Ectodermal cell (in vitro differentiated cells): Measurements from ENCODE around the gene PTGR2.
"Not testable (repeated sequence)": the region's sequence is repeated elsewhere in the genome, so short reads cannot be mapped to it uniquely, and the experiment has no call there.

Experiments
- H3K27ac ChIP-seq: 2 replicates; pipeline ENCODE4 v1.7.0; 2013; ENCODE audit warnings: mild to moderate bottlenecking, low read depth, low read length; ENCODE audit not compliant: insufficient read depth, poor library complexity, severe bottlenecking
- H3K27me3 ChIP-seq: 2 replicates; pipeline ENCODE4 v1.7.0; 2013; ENCODE audit warnings: mild to moderate bottlenecking, low read length; ENCODE audit not compliant: insufficient read depth, control insufficient read depth, poor library complexity, severe bottlenecking
- H3K36me3 ChIP-seq: one replicate; pipeline ENCODE4 v1.7.0; 2013; ENCODE audit warnings: low read length; ENCODE audit not compliant: control insufficient read depth, insufficient read depth
- H3K4me1 ChIP-seq: one replicate; pipeline ENCODE4 v1.7.0; 2013; ENCODE audit warnings: low read length; ENCODE audit not compliant: control insufficient read depth, insufficient read depth
- H3K4me3 ChIP-seq: 2 replicates; pipeline ENCODE4 v1.7.0; 2013; ENCODE audit warnings: low read depth, low read length, control low read depth; ENCODE audit not compliant: insufficient read depth
- H3K9me3 ChIP-seq: 2 replicates; pipeline ENCODE4 v1.7.0; 2013; ENCODE audit warnings: mild to moderate bottlenecking, low read length, moderate library complexity; ENCODE audit not compliant: control insufficient read depth
- WGBS, 2 experiments: methylation state at CpG; one replicate each; pipeline ENCODE4 v1.1.7; 2013; ENCODE audit warnings: missing lambda C conversion rate in 2 of 2; 5-methylcytosine and 5-hydroxymethylcytosine counted together

Gene PTGR2

GRCh38 chr14:73884438-73885190 is 33.0 kb downstream of the PTGR2 start:
- 91% methylated on average over 7 of the region's 8 CpGs for WGBS, 2 experiments
- Histone ChIP-seq H3K27ac (no peak overlapping the region), H3K9me3 (no peaks in the 10 kb centered on the region), H3K4me1 (peaks cover 7% of the 10 kb centered on the region), H3K4me3 (no peak overlapping the region), H3K27me3 (no peaks in the 10 kb centered on the region), H3K36me3 (peaks cover 2% of the 10 kb centered on the region)

GRCh38 chr14:73886449-73887317 is 35.1 kb downstream of the PTGR2 start, which contains the start of gene ZNF410:
TSS of gene ZNF410 (plus strand) at chr14:73886859. CDS start at chr14:73892176, 5,317 bp downstream.
- WGBS, 2 experiments, result 0 to 1% methylated on average over 65 of the region's 65 CpGs
- Histone ChIP-seq H3K4me3 (peak within 1 kb of the TSS; percentile 96), H3K9me3 (no peaks in the 10 kb centered on the region), H3K27ac (peak within 1 kb of the TSS; percentile 92), H3K4me1 (peaks cover 7% of the 10 kb centered on the region), H3K36me3 (no peaks in the 10 kb centered on the region), H3K27me3 (no peaks in the 10 kb centered on the region)

GRCh38 chr14:73887318-73887616 is 35.6 kb downstream of the PTGR2 start:
- Histone ChIP-seq H3K4me1 (peaks cover 7% of the 10 kb centered on the region), H3K36me3 (no peaks in the 10 kb centered on the region), H3K27ac (peak overlapping the region; percentile 92), H3K27me3 (no peaks in the 10 kb centered on the region), H3K4me3 (peak overlapping the region; percentile 96), H3K9me3 (no peaks in the 10 kb centered on the region)
- 3 to 6% methylated on average over 7 of the region's 7 CpGs for WGBS, 2 experiments

- Histone ChIP-seq H3K27me3 (no peaks in the 10 kb centered on the region), H3K9me3 (no peaks in the 10 kb centered on the region), H3K4me1 (peaks cover 7% of the 10 kb centered on the region), H3K36me3 (no peaks in the 10 kb centered on the region), H3K4me3 (peak overlapping the region; percentile 96), H3K27ac (no peak overlapping the region)
- WGBS, 2 experiments, result 63 to 64% methylated on average over 7 of the region's 7 CpGs
These were observed 36.2 kb downstream of the PTGR2 start for GRCh38 chr14:73887694-73888459.

GRCh38 chr14:73888460-73888725 is 36.8 kb downstream of the PTGR2 start:
- Histone ChIP-seq H3K27me3 (no peaks in the 10 kb centered on the region), H3K4me3 (peak overlapping the region; percentile 96), H3K27ac (no peak overlapping the region), H3K4me1 (peaks cover 7% of the 10 kb centered on the region), H3K9me3 (no peaks in the 10 kb centered on the region), H3K36me3 (no peaks in the 10 kb centered on the region)
- 96 to 100% methylated on average over 3 of the region's 3 CpGs for WGBS, 2 experiments

GRCh38 chr14:73888971-73889370 is 37.3 kb downstream of the PTGR2 start:
- Histone ChIP-seq H3K36me3 (peaks cover 4% of the 10 kb centered on the region), H3K9me3 (no peaks in the 10 kb centered on the region), H3K4me3 (no peak overlapping the region), H3K4me1 (peaks cover 7% of the 10 kb centered on the region), H3K27ac (no peak overlapping the region), H3K27me3 (no peaks in the 10 kb centered on the region)
- WGBS, 2 experiments, result 93 to 100% methylated on average over 2 of the region's 2 CpGs

GRCh38 chr14:73889376-73889775 is 37.7 kb downstream of the PTGR2 start:
- no peak overlapping the region for H3K4me3 ChIP-seq
- WGBS, 2 experiments, result 84 to 90% methylated on average over 5 of the region's 5 CpGs
- no peaks in the 10 kb centered on the region for H3K27me3 ChIP-seq
- H3K36me3 ChIP-seq, result peaks cover 8% of the 10 kb centered on the region
- no peaks in the 10 kb centered on the region for H3K9me3 ChIP-seq
- peaks cover 7% of the 10 kb centered on the region for H3K4me1 ChIP-seq
- H3K27ac ChIP-seq, result no peak overlapping the region

- not testable (repeated sequence) for H3K4me1 ChIP-seq, H3K4me3 ChIP-seq, H3K27me3 ChIP-seq, H3K9me3 ChIP-seq, H3K27ac ChIP-seq
- peaks cover 41% of the 10 kb centered on the region for H3K36me3 ChIP-seq
- 94 to 97% methylated on average over 6 of the region's 6 CpGs for WGBS, 2 experiments
These were observed 42.6 kb downstream of the PTGR2 start for GRCh38 chr14:73894180-73894687.

GRCh38 chr14:73895939-73896338 is 44.3 kb downstream of the PTGR2 start:
- Histone ChIP-seq H3K27me3 (no peaks in the 10 kb centered on the region), H3K27ac (no peak overlapping the region), H3K4me3 (no peak overlapping the region), H3K4me1 (no peaks in the 10 kb centered on the region), H3K9me3 (no peaks in the 10 kb centered on the region), H3K36me3 (peaks cover 49% of the 10 kb centered on the region)
- WGBS, 2 experiments, result 94 to 100% methylated on average over 1 of the region's 1 CpG

GRCh38 chr14:73896521-73896920 is 44.9 kb downstream of the PTGR2 start:
- WGBS, 2 experiments, result 97 to 98% methylated on average over 1 of the region's 1 CpG
- Histone ChIP-seq H3K27ac (no peak overlapping the region), H3K4me3 (no peak overlapping the region), H3K9me3 (no peaks in the 10 kb centered on the region), H3K36me3 (peaks cover 49% of the 10 kb centered on the region), H3K4me1 (no peaks in the 10 kb centered on the region), H3K27me3 (no peaks in the 10 kb centered on the region)
